SK-N-SH (cell line): Measurements from ENCODE around the gene IPO4. TPM values are rescaled to one million over a fixed set of nuclear protein-coding genes. Genes with fewer than 3 reads are reported as not detected.
A peak's percentile ranks its signal among the peaks of the same experiment; 100 is the strongest.

Source experiments
- CTCF ChIA-PET: fragments of 300-600, 350-600 bp; formaldehyde crosslinking; extraction: SDS; loops from one replicate; lab custom pipeline; 2021; lab: Yijun Ruan, JAX
- POLR2A ChIA-PET: fragments of 350-600 bp; sonication (Branson Sonifier 250); formaldehyde crosslinking; extraction: SDS; loops from one replicate; lab custom pipeline; 2020; ENCODE audit warnings: antibody characterized with exemption, inconsistent platforms; lab: Yijun Ruan, JAX
- DNase-seq: peaks from one replicate; pipeline ENCODE4 v3.0.0; 2012
- H2AFZ ChIP-seq: fragments of 200-600 bp; sonication (generic); 2 replicates; pipeline ENCODE4 v1.8.1; 2016; ENCODE audit warnings: antibody characterized with exemption, mild to moderate bottlenecking, low read depth
- H3F3A ChIP-seq: fragments of 200-600 bp; sonication (generic); replicated peaks from 2 replicates; pipeline ENCODE3; 2016; ENCODE audit warnings: antibody characterized with exemption, mild to moderate bottlenecking; ENCODE audit not compliant: insufficient read depth
- H3K27ac ChIP-seq, 2 experiments: fragments of 200-500 bp in 1 of 2; fragments of 200-600 bp in 1 of 2; sonication (Bioruptor generic) in 1 of 2; sonication (generic), shearing (Covaris generic) in 1 of 2; 2 replicates each; pipeline versions ENCODE4 v1.5.1 to v1.6.1; 2014 to 2016; ENCODE audit warnings: low read depth in 2 of 2, inconsistent platforms in 1 of 2, low read length in 1 of 2, mild to moderate bottlenecking in 1 of 2, mixed read lengths in 1 of 2
- H3K27me3 ChIP-seq: fragments of 200-600 bp; sonication (generic), shearing (Covaris generic); 2 replicates; pipeline ENCODE4 v1.6.1; 2016; ENCODE audit warnings: mixed run types; ENCODE audit not compliant: insufficient read depth
- H3K36me3 ChIP-seq, 2 experiments: fragments of 200-500 bp in 1 of 2; fragments of 200-600 bp in 1 of 2; sonication (Bioruptor generic) in 1 of 2; sonication (generic) in 1 of 2; replicated peaks in 1 of 2; 2 replicates each; pipeline versions ENCODE3 to v1.5.1; 2014 to 2016; ENCODE audit warnings: low read length in 1 of 2, mild to moderate bottlenecking in 1 of 2; ENCODE audit not compliant: insufficient read depth in 2 of 2, control insufficient read depth in 1 of 2
- H3K4me1 ChIP-seq, 2 experiments: fragments of 200-500 bp in 1 of 2; fragments of 200-600 bp in 1 of 2; sonication (Bioruptor generic) in 1 of 2; sonication (generic), shearing (Covaris generic) in 1 of 2; 2 replicates each; pipeline versions ENCODE4 v1.5.1 to v1.6.1; 2014 to 2016; ENCODE audit warnings: low read depth in 1 of 2, low read length in 1 of 2, mixed run types in 1 of 2; ENCODE audit not compliant: insufficient read depth in 2 of 2, control insufficient read depth in 1 of 2
- H3K4me2 ChIP-seq: fragments of 200-600 bp; sonication (generic), shearing (Covaris generic); 2 replicates; pipeline ENCODE4 v1.6.1; 2017; ENCODE audit warnings: mixed run types
- H3K4me3 ChIP-seq, 2 experiments: fragments of 200-500 bp in 1 of 2; fragments of 200-600 bp in 1 of 2; sonication (Bioruptor generic) in 1 of 2; sonication (generic), shearing (Covaris generic) in 1 of 2; 2 replicates each; pipeline versions ENCODE4 v1.5.1 to v1.8.1; 2014 to 2016; ENCODE audit warnings: low read depth in 2 of 2, inconsistent platforms in 1 of 2, low read length in 1 of 2, mild to moderate bottlenecking in 1 of 2, mixed read lengths in 1 of 2, moderate library complexity in 1 of 2
- H3K79me2 ChIP-seq: fragments of 200-600 bp; sonication (generic); 2 replicates; pipeline ENCODE4 v1.8.1; 2017; ENCODE audit warnings: mild to moderate bottlenecking; ENCODE audit not compliant: insufficient read depth
- H3K9ac ChIP-seq: fragments of 200-600 bp; sonication (generic); 2 replicates; pipeline ENCODE4 v1.6.1; 2017; ENCODE audit warnings: mixed run types
- H3K9me2 ChIP-seq: fragments of 200-600 bp; sonication (generic); 2 replicates; pipeline ENCODE4 v1.6.1; 2017; ENCODE audit warnings: mixed run types
- H3K9me3 ChIP-seq: fragments of 200-600 bp; sonication (generic); 2 replicates; pipeline ENCODE4 v1.6.1; 2017; ENCODE audit warnings: mixed run types, mild to moderate bottlenecking, moderate library complexity
- H4K20me1 ChIP-seq: fragments of 200-600 bp; sonication (generic); 2 replicates; pipeline ENCODE4 v1.6.1; 2017; ENCODE audit warnings: mild to moderate bottlenecking, mixed run types; ENCODE audit not compliant: insufficient read depth
- CHD2 ChIP-seq: fragments of 150-350 bp; IDR thresholded peaks from 2 replicates; pipeline ENCODE4 v1.6.1; 2018; ENCODE audit warnings: low read length; ENCODE audit not compliant: partially characterized antibody
- EZH2phosphoT487 ChIP-seq: fragments of 200-600 bp; sonication (generic); IDR thresholded peaks from 2 replicates; pipeline ENCODE4 v1.6.1; 2017; ENCODE audit warnings: low read depth, mixed run types, mild to moderate bottlenecking, antibody characterized with exemption, moderate library complexity, borderline replicate concordance
- FOSL2 ChIP-seq: IDR thresholded peaks from 2 replicates; pipeline ENCODE4 v1.4.0; 2012; ENCODE audit warnings: low read depth, mild to moderate bottlenecking, moderate library complexity, borderline replicate concordance
- FOXJ3 ChIP-seq: sonication (generic); formaldehyde crosslinking; IDR thresholded peaks from 2 replicates; pipeline ENCODE4 v1.5.1; 2020; ENCODE audit warnings: mild to moderate bottlenecking, missing genetic modification reagents
- IRF3 ChIP-seq: fragments of 150-350 bp; IDR thresholded peaks from 2 replicates; pipeline ENCODE4 v1.6.1; 2016; ENCODE audit warnings: mild to moderate bottlenecking, low read depth, low read length
- JUND ChIP-seq: IDR thresholded peaks from 2 replicates; pipeline ENCODE4 v1.4.0; 2012
- MAX ChIP-seq: IDR thresholded peaks from 2 replicates; pipeline ENCODE4 v1.4.0; 2012; ENCODE audit warnings: low read depth
- MXI1 ChIP-seq: IDR thresholded peaks from 2 replicates; pipeline ENCODE4 v1.6.1; 2012; ENCODE audit warnings: mild to moderate bottlenecking, low read depth, low read length, improper control_type of control experiment
- NFIC ChIP-seq: IDR thresholded peaks from 2 replicates; pipeline ENCODE4 v1.4.0; 2012; ENCODE audit warnings: borderline replicate concordance
- NRF1 ChIP-seq: IDR thresholded peaks from 2 replicates; pipeline ENCODE4 v1.6.1; 2012; ENCODE audit warnings: low read depth, mild to moderate bottlenecking, low read length
- POLR2AphosphoS5 ChIP-seq: IDR thresholded peaks from 2 replicates; pipeline ENCODE4 v1.6.1; 2012; ENCODE audit warnings: low read depth, low read length
- RFX5 ChIP-seq: IDR thresholded peaks from 2 replicates; pipeline ENCODE4 v1.6.1; 2012; ENCODE audit warnings: mild to moderate bottlenecking, improper control_type of control experiment, low read length
- SIN3A ChIP-seq: IDR thresholded peaks from 2 replicates; pipeline ENCODE4 v1.6.1; 2012; ENCODE audit warnings: low read depth, mild to moderate bottlenecking, low read length, moderate library complexity, borderline replicate concordance
- TAF1 ChIP-seq: IDR thresholded peaks from 2 replicates; pipeline ENCODE4 v1.6.1; 2012; ENCODE audit warnings: low read depth, mild to moderate bottlenecking, low read length, moderate library complexity, borderline replicate concordance
- TCF12 ChIP-seq: IDR thresholded peaks from 2 replicates; pipeline ENCODE4 v1.4.0; 2012
- WGBS: methylation state at CpG from one replicate; pipeline ENCODE4 v1.1.6; 2017; ENCODE audit warnings: low lambda C conversion rate; 5-methylcytosine and 5-hydroxymethylcytosine counted together
- polyA plus RNA-seq, 3 experiments: library from polyadenylated mRNA; depleted of rRNA; stranded (reverse); fragments of >200 nt; gene quantifications; 2 replicates each; pipeline ENCODE4 v1.2.3, GENCODE V29; 2012
- TF ChIP-seq, protein P1 (sequence below): IDR thresholded peaks from 2 replicates; pipeline ENCODE4 v1.4.0; 2012; ENCODE audit warnings: low read depth, borderline replicate concordance

IPO4 gene
- polyA plus RNA-seq, 1 of the 3 experiments (the other 2 are of a cell fraction): 61.3 TPM

GRCh38 chr14:24136684-24137528, 51.7 kb downstream of the IPO4 start (continued):
- TF ChIP-seq, protein P1, sequence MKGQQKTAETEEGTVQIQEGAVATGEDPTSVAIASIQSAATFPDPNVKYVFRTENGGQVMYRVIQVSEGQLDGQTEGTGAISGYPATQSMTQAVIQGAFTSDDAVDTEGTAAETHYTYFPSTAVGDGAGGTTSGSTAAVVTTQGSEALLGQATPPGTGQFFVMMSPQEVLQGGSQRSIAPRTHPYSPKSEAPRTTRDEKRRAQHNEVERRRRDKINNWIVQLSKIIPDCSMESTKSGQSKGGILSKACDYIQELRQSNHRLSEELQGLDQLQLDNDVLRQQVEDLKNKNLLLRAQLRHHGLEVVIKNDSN: no peak
- TF ChIP-seq JUND (no peak), RFX5 (no peak)

DNA sequence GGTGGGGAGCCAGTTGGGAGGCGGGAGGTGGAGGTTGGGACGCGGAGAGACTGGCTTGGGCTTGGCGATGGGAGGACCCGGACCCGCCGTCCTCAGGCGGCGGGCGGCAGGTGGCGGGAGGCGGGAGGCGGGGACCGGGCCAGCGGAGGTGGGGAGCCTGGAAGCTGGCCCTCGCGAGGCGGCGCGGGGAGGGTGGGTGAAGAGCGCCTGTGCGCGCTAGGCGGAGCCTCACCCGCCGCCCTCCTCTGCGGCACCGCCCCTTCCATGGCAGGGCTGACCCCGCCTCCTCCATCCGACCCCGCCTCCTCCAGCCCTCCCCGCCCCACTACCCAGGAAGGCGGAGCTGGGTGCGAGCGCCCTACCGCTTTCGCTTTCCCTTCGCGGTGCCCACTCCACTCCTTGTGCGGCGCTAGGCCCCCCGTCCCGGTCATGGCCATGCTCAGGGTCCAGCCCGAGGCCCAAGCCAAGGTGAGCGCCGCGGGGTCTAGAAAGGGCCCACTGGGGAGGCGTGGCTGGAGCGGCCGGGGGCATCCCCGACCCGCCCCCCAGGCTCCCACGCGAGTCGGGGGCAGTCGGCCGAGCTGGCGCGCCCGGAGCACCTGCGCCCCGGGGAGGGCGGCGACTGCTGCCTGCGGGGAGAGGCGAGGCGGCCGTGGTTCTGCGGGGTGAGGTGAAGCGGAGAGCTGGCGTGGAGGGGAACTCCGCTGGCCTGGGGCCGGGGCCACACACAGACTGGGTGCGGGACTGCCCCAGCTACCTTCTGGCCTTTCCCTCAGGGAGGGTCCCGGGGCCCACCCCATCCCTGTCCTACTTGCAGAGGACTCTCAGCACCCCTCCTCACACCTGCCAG, 52.6 kb downstream of the IPO4 start, which contains the start of gene PSME1:
PSME1 (plus strand) TSS at position 361 of the 850 bp plus-strand sequence; CDS start at position 430, 69 bp downstream.
- WGBS: 0% methylated on average over 16 of the region's 75 CpGs
- Histone ChIP-seq H3K9me2 (no peaks in the 10 kb centered on the region), H3K4me1 (peaks cover 6 to 35% of the 10 kb centered on the region in 2 experiments; a peak in 2 of 4 replicates), H3K27ac (peak within 1 kb of the TSS; percentile 52 to 83), H3K4me2 (peak within 1 kb of the TSS; percentile 82), H2AFZ (peak within 1 kb of the TSS; percentile 98), H4K20me1 (no peaks in the 10 kb centered on the region), H3K36me3 (peaks cover 21 to 24% of the 10 kb centered on the region in 2 experiments), H3K9me3 (no peaks in the 10 kb centered on the region), H3K27me3 (no peaks in the 10 kb centered on the region), H3F3A (peaks cover 5% of the 10 kb centered on the region), H3K79me2 (peaks cover 33% of the 10 kb centered on the region), H3K4me3 (peak within 1 kb of the TSS; percentile 82 to 91)
- DNase-seq: peak; percentile 98
- ChIA-PET POLR2A (interaction anchor here (0.6 to 3.0 kb wide), 14 partner anchors 9 to 610 kb away, joined by 3 to 21 read pairs (median 5); partner anchors contain the start of genes CARMIL3, DCAF11, IRF9 and NRL), CTCF (interaction anchor here (0.6 to 4.7 kb wide), 8 partner anchors 10 to 558 kb away, joined by 3 to 22 read pairs (median 3); partner anchors contain the start of genes DCAF11, IRF9, JPH4 and NRL)
- TF ChIP-seq MAX (peak; percentile 45; the same call in 1 of the 2 replicates), FOSL2 (no peak), POLR2AphosphoS5 (peak; percentile 67), TCF12 (no peak), SIN3A (0 out of 2 replicates have a peak, but pooled peaks have one; percentile 16), TAF1 (peak; percentile 50), NRF1 (peak; percentile 61), MXI1 (peak; percentile 44; the same call in 1 of the 2 replicates)
- TF ChIP-seq, all 33 proteins: peak for 6
- H3K9ac ChIP-seq: peak within 1 kb of the TSS; percentile 94

DNA sequence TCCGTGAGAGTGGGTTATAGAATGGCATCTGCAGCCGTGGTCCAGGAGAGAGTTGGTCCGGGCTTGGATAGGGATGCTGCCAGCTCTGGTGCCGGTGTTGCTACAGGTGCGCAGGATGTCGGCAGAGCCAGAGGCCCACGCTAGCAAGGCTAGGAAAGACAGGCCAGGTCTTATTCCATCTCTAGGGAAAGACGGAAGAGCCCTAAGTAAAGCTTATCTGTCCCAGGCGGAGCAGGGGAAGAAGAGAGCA, 53.1 kb downstream of the IPO4 start:
- H3K79me2 ChIP-seq: peaks cover 27% of the 10 kb centered on the region
- H3K9ac ChIP-seq: peak overlapping the region; percentile 54
- ChIA-PET CTCF (interaction anchor here (0.6 to 4.7 kb wide), 8 partner anchors 9 to 557 kb away, joined by 3 to 22 read pairs (median 3); partner anchors contain the start of genes IRF9, JPH4 and PSME2), POLR2A (interaction anchor here (0.6 to 3.0 kb wide), 11 partner anchors 9 to 609 kb away, joined by 3 to 21 read pairs (median 5); partner anchors contain the start of genes CARMIL3, DCAF11, IRF9 and NRL)
- DNase-seq: no peak
- H3K36me3 ChIP-seq: peaks cover 21 to 24% of the 10 kb centered on the region in 2 experiments
- H3K9me3 ChIP-seq: no peaks in the 10 kb centered on the region
- H3F3A ChIP-seq: peaks cover 3% of the 10 kb centered on the region
- H3K9me2 ChIP-seq: no peaks in the 10 kb centered on the region
- no peaks in the 10 kb centered on the region for H3K27me3 ChIP-seq
- peak overlapping the region; percentile 15 to 83; a peak in 3 of 4 replicates for H3K27ac ChIP-seq
- peak overlapping the region; percentile 82 for H3K4me2 ChIP-seq
- WGBS: 23% methylated on average over 8 of the region's 9 CpGs
- H2AFZ ChIP-seq: peak overlapping the region; percentile 98
- H3K4me1 ChIP-seq: peaks cover 6 to 39% of the 10 kb centered on the region in 2 experiments; a peak in 2 of 4 replicates
- H4K20me1 ChIP-seq: no peaks in the 10 kb centered on the region
- peak overlapping the region; percentile 82 to 91 for H3K4me3 ChIP-seq
- TF ChIP-seq FOXJ3 (CRISPR knock-in tag) (no peak), NFIC (no peak), MXI1 (no peak), NRF1 (no peak), CHD2 (no peak), EZH2phosphoT487 (no peak), SIN3A (no peak), IRF3 (no peak)
